Ascending aorta (tissue), 2 donors: ENCODE data around the gene LARP4B. TPM values are rescaled to one million over a fixed set of nuclear protein-coding genes. Genes with fewer than 3 reads are reported as not detected.

ENCODE experiments used
- DNase-seq, 2 donors: peaks; one replicate each; pipeline ENCODE4 v3.0.0-alpha.2; 2019; ENCODE audit warnings: low spot score in 2 of 2
- H3K27ac ChIP-seq, 2 donors: fragments of 200-600 bp; sonication (generic); one replicate each; pipeline ENCODE4 v1.5.1; 2016 to 2017; ENCODE audit warnings: mild to moderate bottlenecking in 1 of 2
- H3K27me3 ChIP-seq: fragments of 200-600 bp; sonication (generic); one replicate; pipeline ENCODE4 v1.5.1; 2017
- H3K36me3 ChIP-seq, 2 donors: fragments of 200-600 bp; sonication (generic); one replicate each; pipeline ENCODE4 v1.5.1; 2016
- H3K4me1 ChIP-seq, 2 donors: fragments of 200-600 bp; sonication (generic); one replicate each; pipeline ENCODE4 v1.5.1; 2016 to 2017; ENCODE audit warnings: mild to moderate bottlenecking in 1 of 2
- H3K4me3 ChIP-seq, 2 donors: fragments of 200-600 bp; sonication (generic); one replicate each; pipeline ENCODE4 v1.5.1; 2016 to 2017; ENCODE audit warnings: mild to moderate bottlenecking in 1 of 2
- H3K9me3 ChIP-seq, 2 donors: fragments of 200-600 bp; sonication (generic); one replicate each; pipeline ENCODE4 v1.5.1; 2016
- CTCF ChIP-seq, 3 experiments: fragments of 200-600 bp in 2 of 3; fragments of 450-650 bp in 1 of 3; sonication (generic) in 2 of 3; IDR thresholded peaks; one replicate each; pipeline ENCODE4 v1.5.1; 2016 to 2019; ENCODE audit warnings: antibody characterized with exemption in 3 of 3, mild to moderate bottlenecking in 1 of 3, moderate library complexity in 1 of 3
- intact Hi-C: fragments of 100-400 bp; cut with DNase I; formaldehyde crosslinking; loops from one replicate; pipeline ENCODE4 v1.15.1; 2023
- total RNA-seq: library from RNA; depleted of rRNA; stranded (reverse); fragments of >200 nt; gene quantifications from one replicate; pipeline ENCODE4 v1.1.0, GENCODE V29; 2016

Gene LARP4B
- total RNA-seq, 1 donor from 2014 or later, result 31.6 TPM

GRCh38 chr10:919481-919880 is 12.0 kb downstream of the LARP4B start:
- Histone ChIP-seq H3K27me3 (no peaks in the 10 kb centered on the region), H3K4me1 (peaks cover 0 to 3% of the 10 kb centered on the region in 2 donors), H3K27ac (no peak overlapping the region), H3K9me3 (no peaks in the 10 kb centered on the region), H3K36me3 (peaks cover 0 to 6% of the 10 kb centered on the region in 2 donors), H3K4me3 (no peak overlapping the region)
- DNase-seq, result no peak
- no peak for TF ChIP-seq CTCF (IDR thresholded peaks at IDR 0.05)
- intact Hi-C loops, result no loop called here

DNA sequence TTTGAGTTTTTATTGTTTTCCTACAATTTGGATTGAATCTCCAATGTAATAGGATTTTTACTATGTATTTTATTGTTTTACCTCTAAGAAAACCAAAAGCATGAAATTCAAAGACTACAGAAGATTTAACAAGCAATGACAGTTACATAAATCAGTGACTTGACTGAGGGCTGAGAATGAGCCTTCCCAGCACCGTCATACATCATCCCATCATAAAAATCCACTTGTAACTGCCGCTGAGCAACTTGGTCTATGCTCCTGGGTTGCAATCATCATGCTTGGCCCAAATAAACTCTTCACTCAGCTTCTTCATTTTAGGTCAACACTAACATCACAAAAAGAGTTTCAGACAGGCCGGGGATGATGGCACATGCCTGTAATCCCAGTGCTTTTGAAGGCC is 13.5 kb downstream of the LARP4B start:
- Histone ChIP-seq H3K9me3 (no peaks in the 10 kb centered on the region), H3K4me3 (no peak overlapping the region), H3K36me3 (no peaks in the 10 kb centered on the region), H3K4me1 (no peaks in the 10 kb centered on the region), H3K27ac (no peak overlapping the region), H3K27me3 (no peaks in the 10 kb centered on the region)
- no peak for TF ChIP-seq CTCF (IDR thresholded peaks at IDR 0.05)
- DNase-seq, result no peak
- intact Hi-C loops, result no loop called here

DNA sequence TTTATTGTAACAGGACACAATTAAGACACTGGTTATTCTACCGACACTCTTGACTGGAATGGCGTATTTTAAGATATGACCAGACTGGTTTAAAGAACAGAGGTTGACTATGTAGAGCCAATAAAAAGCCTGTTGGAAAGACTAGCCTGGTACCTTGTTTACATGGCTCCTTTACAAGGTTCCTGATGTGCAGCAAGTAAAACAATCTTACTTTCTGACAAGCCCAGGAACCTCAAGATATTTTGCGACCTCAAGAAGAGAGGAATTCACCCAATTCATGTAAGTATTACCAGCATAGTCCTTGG is 14.1 kb downstream of the LARP4B start:
- H3K36me3 ChIP-seq, result no peaks in the 10 kb centered on the region
- no peaks in the 10 kb centered on the region for H3K27me3 ChIP-seq
- H3K27ac ChIP-seq, result no peak overlapping the region
- no peak overlapping the region for H3K4me3 ChIP-seq
- no peaks in the 10 kb centered on the region for H3K4me1 ChIP-seq
- intact Hi-C loops, result no loop called here
- no peak for TF ChIP-seq CTCF (IDR thresholded peaks at IDR 0.05)
- H3K9me3 ChIP-seq, result no peaks in the 10 kb centered on the region
- no peak for DNase-seq

GRCh38 chr10:916716-917415 is 14.6 kb downstream of the LARP4B start:
- Histone ChIP-seq H3K9me3 (no peaks in the 10 kb centered on the region), H3K4me1 (no peaks in the 10 kb centered on the region), H3K27me3 (no peaks in the 10 kb centered on the region), H3K4me3 (no peak overlapping the region), H3K36me3 (peaks cover 0 to under 1% of the 10 kb centered on the region in 2 donors), H3K27ac (no peak overlapping the region)
- DNase-seq, result no peak
- TF ChIP-seq CTCF (IDR thresholded peaks at IDR 0.05), result no peak
- intact Hi-C loops, result no loop called here

DNA sequence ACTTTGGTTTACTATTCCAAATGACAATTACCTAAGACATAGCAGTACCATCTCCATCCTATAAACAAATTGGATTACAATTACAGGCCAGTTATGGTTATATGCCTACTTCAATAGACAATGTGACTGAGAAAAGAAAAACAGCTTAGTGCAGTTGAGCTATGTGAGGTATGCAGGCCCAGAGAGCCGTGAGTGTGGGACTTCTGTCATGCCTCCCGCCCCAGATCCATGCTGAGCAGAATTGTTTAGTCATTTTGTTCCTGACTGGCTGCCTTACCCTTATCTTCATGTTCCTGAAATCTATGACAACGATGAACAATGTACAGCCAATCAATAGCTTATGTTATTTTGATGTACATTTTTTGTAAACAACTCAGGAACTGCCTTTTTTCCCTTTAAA is 21.7 kb downstream of the LARP4B start:
- TF ChIP-seq CTCF (IDR thresholded peaks at IDR 0.05), result no peak
- Histone ChIP-seq H3K4me3 (no peak overlapping the region), H3K36me3 (peaks cover 0 to 8% of the 10 kb centered on the region in 2 donors), H3K9me3 (no peaks in the 10 kb centered on the region), H3K4me1 (peaks cover 5 to 11% of the 10 kb centered on the region in 2 donors), H3K27me3 (no peaks in the 10 kb centered on the region), H3K27ac (peak overlapping the region; percentile 42 to 68)
- intact Hi-C loops, result no loop called here
- no peak for DNase-seq

DNA sequence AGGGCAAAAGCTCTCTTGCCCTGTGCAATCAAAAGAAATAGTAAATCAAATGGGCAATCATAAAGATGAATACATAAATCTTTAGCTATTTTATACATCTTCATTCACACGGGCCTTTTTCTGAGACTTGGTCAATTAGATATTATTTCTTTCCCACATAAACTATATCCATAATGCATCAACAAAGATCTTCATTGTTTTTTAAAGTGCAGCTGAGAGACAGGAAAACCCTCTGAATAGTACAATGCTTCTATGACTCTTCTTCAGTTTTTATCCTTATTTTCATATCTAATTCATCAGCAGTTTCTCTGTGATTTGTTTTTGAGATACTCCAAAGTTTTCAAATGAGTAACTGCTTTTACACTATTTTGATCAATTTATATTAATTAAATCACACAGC is 25.5 kb downstream of the LARP4B start:
- peaks cover 0 to 5% of the 10 kb centered on the region in 2 donors for H3K36me3 ChIP-seq
- H3K4me3 ChIP-seq, result no peak overlapping the region
- no peaks in the 10 kb centered on the region for H3K9me3 ChIP-seq
- intact Hi-C loops, result no loop called here
- DNase-seq, result no peak
- H3K27me3 ChIP-seq, result no peaks in the 10 kb centered on the region
- TF ChIP-seq CTCF (IDR thresholded peaks at IDR 0.05), result no peak
- H3K27ac ChIP-seq, result no peak overlapping the region
- H3K4me1 ChIP-seq, result peaks cover 5 to 10% of the 10 kb centered on the region in 2 donors
